Kidney glomerular epithelial cell (primary cell): ENCODE results near the gene CMTM1.

Source experiments
- DNase-seq: peaks from one replicate; lab custom pipeline; 2025; lab: John Stamatoyannopoulos, UW

The CMTM1 gene, protein sequence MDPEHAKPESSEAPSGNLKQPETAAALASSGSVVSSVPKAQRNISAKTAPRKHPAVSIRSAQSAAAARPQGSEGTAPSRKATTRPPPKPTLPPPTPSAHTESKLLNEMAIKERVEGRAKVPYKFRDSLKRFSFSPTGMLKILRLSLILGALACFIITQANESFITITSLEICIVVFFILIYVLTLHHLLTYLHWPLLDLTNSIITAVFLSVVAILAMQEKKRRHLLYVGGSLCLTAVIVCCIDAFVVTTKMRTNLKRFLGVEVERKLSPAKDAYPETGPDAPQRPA

DNA sequence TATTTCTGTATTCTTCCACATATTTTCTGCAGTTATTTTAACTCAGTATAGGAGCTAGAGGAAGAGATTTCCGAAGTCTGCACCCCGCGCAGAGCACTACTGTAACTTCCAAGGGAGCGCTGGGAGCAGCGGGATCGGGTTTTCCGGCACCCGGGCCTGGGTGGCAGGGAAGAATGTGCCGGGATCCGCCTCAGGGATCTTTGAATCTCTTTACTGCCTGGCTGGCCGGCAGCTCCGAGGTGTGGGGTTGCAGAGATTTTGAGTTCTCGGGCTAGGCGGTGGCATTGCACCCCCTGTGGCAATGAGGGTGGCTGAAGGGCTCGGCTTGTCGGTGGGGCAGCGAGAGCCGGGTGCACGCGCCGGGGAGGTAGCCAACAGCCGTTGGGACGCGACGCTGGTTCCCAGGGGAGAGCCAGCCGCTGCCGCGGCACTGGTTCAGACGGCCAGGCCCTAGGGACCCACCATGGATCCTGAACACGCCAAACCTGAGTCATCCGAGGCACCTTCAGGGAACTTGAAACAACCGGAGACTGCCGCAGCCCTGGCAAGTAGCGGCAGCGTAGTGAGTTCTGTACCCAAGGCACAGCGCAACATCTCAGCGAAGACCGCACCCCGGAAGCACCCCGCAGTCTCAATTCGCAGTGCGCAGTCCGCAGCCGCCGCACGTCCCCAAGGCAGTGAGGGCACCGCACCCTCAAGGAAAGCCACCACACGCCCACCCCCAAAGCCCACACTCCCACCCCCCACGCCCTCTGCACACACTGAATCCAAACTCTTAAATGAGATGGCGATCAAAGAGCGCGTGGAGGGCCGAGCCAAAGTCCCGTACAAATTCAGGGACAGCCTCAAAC is at the start of gene CMTM1:
CMTM1 (plus strand) TSS at position 389 of the 851 bp plus-strand sequence; CDS start at position 464, 75 bp downstream.
- DNase-seq: no peak

DNA sequence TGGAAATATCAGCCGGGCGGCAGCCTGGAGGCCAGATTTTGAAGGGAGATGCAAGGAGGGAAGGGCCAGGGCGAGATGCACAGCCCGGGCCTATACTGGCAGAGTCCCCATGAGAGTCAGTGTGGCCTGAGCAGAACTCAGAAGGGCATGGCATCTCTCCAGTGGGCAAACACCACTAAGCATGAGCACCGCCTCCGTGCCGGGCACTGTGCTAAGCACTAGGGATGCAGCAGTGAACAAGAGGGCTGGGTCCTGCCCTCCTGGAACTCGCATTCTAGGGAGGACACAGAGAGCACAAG is 49.8 kb upstream of the CMTM1 start:
- no peak for DNase-seq

DNA sequence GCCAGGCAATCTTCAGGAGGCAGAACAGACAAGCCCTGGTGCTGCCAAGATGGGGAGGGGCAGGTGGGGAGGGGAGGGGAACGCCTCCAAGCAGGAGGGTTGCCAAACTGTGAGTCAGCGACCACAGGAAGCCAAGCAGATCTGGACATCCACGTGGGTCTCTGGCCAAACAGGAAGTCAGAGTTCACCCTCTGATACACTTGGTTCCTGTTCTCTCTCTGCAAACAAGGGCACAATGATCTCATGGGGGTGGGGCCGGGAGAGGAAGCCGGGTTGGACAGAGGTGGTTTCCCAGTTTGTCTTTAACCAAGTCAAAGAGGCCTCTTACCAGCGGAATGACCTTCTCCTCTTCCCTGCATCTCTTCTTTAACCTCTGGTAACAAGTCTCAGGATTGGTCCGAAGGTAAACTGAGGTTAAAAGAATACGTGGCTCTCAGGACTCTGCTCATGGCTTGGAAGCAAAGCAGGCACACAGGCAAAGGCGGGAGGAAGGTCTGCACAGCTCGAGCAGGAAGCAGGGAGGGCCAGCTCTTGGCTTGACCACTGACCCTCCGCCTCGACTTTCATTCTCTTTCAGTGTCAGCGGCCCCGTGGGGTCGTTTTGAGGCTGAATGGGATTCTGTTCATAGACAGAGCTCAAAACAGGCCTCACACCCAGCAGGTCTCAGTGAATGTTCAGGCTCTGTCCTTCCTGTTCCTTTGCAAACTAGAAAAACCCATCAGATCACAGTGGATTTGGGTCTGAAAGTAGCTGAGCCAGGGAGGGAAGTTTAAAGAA is 49.2 kb upstream of the CMTM1 start:
- DNase-seq: peak; percentile 100

DNA sequence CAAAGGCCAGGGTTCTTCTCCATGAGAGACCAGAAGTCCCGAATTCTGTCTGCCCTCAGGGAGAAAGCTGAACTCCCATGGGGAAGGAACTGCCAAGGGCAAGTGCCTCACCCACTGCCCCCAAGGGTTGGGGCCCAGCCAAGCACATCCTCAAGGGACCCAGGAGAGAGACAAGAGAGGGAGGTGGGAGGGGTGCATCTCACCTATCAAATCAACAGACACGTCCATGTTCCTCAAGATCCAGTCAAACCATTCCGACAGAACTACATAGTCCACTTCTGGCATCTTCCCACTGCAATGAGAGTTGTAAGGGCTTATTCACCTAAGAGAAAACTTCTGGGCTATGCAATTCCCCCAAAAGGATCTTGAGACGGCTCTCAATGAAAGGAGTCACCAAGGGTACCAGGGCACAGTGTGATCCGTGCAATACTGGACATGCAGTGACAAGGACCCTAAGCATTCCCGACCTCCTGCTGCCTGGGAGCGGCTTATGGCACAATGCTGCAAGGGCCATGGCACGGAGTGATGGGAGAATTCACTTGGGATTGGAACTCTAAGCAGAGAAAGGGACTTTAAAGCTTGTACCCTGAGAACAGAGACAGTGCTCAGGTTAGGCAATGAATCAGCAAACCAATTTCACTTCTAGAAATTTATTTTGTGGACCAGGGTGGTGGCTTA is 48.5 kb upstream of the CMTM1 start:
- no peak for DNase-seq

DNA sequence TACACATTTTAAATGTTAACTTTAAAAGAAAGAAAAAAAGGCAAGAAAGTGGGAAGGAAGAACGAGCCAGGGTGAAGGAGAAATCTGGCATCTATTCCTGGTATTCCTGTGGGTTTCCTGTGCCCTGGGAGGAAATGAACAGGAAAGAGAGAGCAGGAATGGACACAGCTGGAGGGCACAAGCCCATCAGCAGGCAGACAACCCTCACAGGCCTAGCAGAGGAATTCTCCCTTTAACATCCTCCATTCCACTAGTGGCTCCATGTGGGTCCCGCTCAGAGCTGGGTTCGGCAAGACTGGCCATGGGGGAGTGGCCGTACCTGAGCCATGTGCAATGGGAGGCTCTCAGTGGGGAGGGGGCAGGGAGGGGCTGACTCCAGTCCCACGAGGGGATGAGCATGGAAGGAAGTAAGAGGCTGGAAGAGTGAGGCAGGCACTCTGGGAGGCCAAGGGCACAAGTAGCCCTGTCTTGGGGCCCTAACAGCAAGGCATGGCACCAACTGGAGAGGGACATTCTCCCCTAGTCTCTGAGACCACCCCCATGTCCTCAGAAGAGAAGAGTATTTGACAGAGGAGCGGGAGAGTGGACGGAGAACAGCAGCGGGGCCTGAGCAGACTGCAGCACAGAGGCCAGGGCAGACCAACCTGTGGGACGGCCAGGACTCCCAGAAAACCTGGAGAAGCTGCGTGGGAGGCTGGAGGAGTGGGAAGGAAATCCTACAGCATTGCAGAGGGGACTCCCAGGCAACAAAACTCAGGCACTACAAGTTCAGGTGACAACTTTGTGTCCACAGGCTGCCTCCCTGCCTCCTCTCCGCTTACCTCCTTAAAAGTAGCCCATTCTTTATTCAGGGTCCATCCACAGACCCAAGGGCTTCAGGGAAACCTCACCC is 46.5 kb upstream of the CMTM1 start:
- no peak for DNase-seq

DNA sequence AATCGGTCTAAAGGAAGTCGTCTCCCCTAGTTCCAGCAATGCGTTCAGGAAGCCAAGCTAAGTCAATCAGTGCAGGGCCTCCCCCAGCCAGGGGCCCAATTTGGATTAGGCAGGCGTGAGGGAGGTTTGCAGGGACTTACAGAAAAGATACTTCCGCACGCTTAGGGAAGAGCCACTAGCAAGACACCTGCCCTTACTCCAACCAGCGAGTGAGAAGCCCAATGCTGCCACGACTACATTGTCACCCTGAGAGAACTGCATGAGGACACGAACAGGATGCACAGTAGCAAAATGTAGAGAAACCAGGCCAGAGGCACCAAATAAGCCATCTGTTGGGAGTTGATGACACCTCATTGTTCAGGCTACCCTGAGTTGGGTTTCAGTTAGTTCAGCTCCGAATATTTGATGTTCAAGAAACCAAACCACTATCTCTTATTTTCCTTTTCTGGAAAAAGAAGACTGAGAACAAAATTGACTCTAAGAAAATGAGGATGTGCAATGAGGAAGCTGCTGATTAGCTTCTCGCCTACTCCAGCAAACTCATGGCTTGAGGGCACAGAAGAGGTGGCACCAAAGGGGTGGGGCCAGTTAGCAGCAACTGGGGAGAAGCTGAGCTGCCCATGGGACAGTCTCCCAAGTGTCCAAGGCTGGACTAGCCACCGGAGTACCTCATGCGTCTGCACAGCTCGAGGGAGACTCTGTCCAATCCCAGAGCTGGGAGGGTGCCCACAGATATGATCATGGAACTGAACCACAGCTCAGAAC is 45.7 kb upstream of the CMTM1 start:
- no peak for DNase-seq

DNA sequence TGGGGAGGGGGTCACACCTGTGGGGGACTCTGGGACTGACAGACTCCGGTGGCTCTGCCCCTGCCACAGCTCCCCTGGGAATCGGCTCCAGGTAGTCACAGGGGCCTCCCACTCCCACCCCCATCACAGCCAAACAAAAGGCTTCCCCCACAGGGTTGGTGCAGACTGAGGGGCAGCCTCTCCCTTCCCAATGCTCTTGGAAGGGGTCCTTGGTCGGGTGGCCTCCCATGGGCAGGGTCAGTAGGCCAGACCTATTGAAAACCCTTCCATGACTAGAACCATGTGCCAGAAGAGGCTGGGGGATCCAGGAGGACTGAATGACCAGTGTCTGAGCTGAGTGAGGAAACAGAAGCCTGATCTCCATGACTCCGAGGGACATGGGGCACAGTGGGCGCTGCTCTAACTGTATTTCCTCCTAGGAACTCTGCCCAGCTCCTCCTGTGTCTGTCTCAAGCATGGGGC is 45.0 kb upstream of the CMTM1 start:
- no peak for DNase-seq

DNA sequence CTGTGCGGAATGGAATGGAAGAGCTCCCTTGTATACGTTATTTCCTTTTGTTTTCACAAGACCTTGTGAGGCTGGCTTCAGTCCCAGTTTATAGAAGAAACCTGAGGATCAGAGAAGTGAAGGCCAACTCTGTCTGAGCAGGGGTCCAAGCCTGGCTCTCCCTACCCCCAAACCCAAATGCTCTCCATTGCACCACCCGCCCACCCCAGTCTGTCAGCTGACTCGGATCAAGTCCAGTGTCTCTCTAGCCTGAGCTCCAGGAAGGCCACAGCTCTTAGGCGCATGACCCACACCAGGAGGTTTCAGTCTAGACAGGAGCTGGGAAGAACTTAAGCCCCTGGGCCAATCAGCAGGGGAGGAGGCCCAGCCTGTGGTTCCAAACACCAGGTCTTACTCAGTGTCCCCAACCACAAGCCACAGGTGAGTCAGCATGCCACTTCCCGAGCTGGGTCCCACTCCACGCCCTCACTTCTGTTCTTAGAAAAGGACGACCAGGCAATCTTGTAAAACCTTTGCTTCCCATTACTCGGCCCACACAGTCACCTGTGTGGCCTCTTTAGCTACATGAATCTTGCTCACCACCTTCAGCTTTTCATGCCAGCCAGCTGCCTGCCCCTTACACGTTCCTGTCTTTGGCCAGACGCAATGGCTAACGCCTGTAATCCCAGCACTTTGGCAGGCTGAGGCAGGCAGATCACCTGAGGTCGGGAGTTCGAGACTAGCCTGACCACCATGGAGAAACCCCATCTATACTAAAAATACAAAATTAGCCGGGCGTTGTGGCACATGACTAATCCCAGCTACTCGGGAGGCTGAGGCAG is 44.1 kb upstream of the CMTM1 start:
- peak; percentile 36 for DNase-seq

DNA sequence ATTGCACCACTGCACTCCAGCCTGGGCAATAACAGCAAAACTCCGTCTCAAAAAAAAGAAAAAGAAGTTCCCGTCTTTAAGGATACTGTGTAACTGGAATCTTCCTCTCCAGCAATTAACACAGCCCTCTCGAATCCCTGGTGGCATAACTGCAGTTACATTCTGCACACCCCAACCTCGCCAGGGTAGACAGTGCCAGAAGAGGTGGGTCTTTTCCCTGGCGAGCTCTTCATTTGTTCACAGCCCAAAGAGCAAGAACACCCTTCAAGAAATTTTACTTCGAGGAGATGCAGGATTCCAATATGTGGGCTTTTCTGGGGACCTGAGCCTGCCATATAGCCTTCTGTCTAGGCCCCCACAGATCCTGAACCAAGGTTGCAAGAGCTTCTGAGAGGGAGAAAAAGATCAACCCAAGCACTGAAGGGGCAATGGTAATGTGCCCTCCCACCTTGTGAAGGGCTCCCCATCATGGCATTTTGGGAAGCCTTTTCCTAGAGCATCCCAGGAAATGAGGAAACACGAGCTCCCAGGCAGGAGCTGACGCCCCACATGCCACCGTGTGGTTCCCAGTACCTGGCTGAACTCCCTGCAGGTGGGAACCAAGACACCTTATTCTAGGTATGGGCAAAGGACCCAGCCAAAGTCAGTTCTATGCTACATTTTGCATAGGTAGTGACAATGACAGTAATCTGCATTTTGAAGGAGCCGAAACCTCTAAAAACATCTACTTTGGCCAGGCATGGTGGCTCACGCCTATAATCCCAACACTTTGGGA is 43.2 kb upstream of the CMTM1 start:
- no peak for DNase-seq

DNA sequence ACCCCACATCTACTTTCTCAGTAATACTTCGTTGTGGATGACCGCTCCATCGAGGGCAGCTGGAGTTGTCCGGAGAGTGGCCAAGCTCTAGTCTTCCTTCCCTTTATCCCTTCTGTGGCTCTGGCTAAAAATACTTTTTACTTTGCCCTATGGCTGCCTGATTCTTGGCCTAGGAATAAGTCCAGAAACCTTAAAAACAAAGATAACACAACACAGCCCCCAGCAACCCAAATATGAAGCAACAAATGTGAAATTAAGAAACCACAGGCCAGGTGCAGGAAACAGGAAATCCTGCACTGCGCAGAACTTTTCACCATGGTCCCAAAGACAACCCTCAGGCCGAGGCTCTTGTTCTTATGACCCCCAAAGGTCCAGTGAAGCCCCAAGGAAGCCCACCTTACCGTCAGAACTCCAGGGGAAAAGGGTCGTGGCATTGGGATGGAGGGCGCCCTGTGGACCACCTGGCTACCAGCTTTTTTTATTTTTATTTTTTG is 42.3 kb upstream of the CMTM1 start:
- no peak for DNase-seq

DNA sequence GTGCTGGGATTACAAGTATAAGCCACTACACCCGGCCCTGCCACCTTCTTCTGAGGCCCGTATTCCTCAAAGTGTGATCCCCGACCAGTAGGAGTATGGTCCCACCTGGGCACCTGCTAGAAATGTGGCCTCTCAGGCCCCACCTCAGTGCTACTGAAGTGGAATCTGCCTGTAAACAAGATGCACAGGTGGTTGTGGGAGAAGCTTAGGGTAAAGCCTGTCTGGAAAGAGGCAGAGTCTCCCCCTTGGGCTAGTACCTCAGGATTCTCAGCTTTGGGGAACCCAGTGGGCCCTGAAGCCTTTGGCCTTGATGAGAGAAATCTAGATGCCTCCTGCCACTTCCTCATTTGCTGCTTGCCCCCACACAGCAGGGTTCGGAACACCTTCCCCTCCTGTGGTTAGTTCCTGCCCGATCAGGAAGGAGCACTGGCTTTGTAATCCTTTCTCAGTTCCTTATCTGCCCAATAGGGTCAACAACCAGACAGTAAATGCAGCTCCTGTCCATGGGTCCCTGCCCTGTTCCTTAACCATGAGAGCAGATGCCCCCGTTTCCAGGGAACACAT is 41.6 kb upstream of the CMTM1 start:
- no peak for DNase-seq

DNA sequence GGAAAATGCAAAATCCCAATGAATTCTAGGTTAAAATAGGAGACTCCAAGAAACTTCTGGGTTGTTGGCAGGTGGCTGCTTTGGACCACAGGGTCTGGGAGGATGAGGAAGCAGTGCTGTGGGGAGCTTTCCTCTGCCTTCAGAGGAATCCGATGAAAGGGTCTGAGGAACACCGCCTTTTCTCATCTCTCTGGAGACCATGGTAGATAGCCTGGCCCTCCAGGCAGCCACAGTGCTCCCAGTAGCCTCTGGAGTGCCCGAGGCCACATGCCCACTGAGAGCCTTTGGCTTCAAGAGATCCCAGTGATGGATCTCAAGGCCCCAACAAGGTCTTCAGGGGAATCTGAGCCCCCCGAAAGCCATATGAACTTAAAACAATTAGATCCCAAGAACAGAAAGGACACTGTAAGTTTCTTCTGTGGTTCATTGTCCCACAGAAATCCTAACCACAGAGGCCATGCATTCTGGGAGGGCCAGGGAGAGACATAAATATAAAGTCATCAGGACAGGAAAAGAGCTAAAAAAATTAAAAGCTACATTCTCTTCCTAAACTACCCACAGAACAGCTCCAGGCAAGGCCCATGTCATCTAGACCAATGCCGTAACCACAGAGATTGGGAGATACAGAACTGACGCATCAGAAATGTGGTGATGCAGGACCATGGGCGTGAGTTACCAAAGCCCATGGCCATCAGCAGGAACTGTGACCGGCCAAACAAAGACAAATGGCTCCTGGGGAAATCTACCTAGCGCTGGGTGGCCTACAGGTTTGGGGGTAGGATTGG is 40.7 kb upstream of the CMTM1 start:
- DNase-seq: no peak

DNA sequence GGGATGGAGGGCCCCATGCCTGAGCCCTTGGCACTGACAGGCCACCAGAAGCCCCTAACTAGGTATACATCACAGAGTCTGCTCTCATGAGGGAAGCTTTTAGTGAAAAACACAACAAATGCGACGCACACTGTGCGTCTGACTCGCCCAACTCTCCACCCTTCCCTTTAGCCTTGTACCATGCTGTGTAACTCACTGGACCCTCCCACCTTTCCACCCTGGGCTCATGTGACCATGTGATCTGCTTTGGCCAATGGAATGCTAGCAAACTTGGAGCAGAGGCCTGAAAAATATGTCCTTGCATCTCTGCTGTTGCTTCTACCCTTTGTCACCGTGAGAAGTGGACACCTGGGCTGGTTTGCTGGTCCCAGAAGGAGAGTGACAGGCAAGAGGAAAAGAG is 37.9 kb upstream of the CMTM1 start:
- no peak for DNase-seq

DNA sequence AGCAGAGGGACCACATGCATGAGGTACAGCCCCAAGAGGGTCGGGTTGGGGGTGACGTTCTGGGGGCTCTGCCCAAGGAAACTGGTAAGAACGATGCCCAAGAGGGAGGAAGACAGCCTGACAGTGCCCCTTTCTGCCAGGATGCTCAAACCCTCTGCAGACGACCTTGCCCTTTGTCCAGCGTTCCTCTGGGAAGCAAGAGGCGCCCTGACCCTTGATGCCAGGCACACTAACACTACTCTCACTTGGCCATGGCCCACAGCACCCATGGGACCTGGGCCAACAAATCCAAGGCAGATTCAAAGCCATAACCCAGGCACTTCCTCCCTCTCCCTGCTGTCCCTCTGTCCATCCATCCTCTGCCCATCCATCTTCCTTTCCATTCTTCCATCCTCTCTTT is 36.8 kb upstream of the CMTM1 start:
- no peak for DNase-seq

DNA sequence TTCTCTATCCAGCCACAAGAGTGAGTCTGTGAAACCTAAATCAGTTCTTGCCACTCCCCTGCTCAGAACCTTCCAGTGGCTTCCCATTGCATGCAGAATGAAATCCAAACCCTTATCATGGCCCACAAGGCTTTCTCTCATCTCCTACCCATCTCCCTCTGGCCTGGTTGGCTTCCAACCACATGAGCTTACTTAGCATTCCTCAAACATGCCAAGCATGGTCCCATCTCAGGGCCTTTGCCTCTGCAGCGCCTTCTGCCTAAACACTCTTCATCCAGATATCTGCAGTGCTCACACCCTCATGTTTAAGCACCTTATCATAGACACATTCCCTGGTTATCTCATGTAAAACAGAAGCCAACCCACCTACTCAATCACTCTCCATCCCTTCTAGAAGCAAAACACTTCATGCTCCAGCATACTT is 31.9 kb upstream of the CMTM1 start:
- no peak for DNase-seq

DNA sequence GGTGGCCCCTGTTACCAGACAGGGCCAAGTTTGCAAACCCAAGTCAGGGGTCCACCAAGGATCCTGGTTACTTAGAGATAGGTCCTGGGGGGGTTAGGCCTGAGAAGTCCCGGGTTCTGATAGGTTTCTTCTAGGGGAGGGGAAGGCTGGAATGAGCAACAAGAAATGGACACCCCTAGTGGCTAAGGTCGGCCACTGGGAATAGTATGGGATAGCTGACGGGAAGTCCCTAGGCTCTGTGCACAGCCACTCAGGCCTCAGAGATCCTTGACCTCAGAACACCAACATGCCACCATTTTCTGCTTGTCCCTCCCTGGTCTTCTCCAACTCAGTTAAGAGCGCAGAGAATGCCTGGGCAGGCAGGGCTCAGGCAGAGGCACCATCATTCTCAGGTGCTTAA is 29.7 kb upstream of the CMTM1 start:
- no peak for DNase-seq

DNA sequence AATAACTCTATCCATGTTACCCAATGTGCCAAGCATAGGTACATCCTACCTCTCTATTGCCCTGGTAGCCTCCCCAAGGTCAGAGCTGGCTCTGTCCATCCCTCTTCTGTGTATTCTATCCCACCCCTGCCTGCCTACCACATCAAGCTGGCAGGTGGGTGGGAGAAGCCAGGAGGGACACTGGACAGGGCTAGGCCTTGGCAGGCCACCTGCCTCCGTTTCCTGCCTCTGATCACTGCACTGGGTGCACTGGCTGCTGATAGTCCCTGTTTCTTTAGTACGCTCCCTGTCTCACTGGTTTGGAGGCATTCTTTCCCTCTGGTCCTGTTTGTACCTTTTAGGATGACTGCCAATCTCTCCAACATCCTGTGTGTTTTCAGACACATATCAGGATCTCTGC is 29.0 kb upstream of the CMTM1 start:
- DNase-seq: no peak
